HG03095 (cell line): ENCODE measurements around the gene LIN7A.
A peak's percentile ranks its signal among the peaks of the same experiment; 100 is the strongest.

Experiments
- ATAC-seq: cut with Tn5 transposase; IDR thresholded peaks from one replicate; pipeline ENCODE4 v1.9.1; 2021; ENCODE audit warnings: moderate library complexity; ENCODE audit not compliant: unreplicated experiment

Gene LIN7A

DNA sequence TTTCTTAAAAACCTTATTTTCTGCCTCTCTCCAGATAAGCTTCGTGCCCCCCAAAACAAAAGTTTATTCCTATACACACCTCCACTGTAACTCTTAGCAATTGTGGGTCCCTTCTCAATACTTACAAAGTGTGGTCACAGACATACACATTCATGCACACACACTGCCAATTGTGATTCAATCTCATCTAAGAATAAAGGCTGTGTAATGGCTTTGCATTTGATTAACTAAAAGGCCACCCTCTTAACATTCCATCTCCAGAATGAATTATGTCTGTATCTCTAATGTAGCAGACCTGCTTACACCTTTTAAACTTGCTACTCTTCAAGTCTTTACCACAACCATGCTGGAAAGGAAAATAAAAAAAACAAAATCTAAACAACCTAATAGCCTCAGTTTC is 171.5 kb downstream of the LIN7A start:
- no peak for ATAC-seq

- ATAC-seq, result no peak
These were observed 173.9 kb downstream of the LIN7A start for GRCh38 chr12:80763874-80764273.

DNA sequence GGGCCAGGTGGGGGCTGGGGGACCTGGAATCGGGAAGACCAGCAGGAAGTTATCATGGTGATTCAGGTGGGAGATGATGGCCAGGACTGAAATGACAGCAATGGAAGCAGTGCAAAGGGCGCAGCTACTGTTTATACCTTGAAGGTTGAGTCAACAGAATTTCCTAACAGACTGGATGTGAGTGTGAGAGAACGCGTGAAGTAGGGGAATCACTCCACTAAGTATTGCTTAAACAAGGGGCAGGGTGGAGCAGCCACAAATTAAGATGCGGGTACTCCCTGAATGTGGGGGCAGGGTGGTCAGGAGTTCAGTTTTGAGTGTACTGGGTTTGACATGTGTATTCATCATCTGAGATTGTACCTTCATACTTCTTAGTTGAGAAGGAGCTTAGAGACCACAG is 175.9 kb downstream of the LIN7A start:
- ATAC-seq, result no peak

DNA sequence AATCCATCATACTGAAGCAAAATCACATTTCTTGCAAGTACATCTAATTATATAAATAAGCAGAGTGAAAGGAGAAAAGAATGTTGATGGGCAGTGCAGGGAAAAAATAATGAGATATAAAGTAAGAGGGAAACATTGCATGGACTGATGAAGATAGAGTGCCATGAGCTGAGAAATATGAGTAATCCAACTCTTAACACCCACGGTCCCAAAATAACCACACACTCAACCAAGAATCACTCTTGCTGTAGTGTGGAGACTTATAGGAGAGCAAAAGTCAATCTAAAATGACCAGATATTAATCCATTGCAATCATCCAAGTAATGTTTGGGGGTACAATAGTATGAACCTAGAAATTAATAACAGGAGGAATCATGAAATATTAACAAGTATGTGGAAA is 180.9 kb downstream of the LIN7A start:
- peak; percentile 62 for ATAC-seq

DNA sequence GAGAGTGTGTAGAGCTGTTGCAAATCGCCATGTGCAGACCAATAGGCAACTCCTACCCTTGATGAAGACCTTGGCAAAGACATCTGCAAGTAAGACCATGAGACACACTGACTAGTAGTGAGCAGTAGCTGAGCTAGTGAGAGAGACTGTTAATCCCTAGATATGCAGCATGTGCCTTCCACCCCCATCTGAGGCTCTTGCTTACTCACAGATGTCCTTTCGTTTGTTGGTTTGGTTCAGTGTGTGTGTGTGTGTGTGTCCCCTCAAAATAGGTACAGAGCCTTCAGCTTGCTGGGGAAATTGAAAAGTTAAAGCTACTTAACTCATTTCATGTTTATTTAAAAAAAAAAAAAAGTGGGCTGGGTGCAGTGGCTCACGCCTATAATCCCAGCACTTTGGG is 183.5 kb downstream of the LIN7A start:
- no peak for ATAC-seq

DNA sequence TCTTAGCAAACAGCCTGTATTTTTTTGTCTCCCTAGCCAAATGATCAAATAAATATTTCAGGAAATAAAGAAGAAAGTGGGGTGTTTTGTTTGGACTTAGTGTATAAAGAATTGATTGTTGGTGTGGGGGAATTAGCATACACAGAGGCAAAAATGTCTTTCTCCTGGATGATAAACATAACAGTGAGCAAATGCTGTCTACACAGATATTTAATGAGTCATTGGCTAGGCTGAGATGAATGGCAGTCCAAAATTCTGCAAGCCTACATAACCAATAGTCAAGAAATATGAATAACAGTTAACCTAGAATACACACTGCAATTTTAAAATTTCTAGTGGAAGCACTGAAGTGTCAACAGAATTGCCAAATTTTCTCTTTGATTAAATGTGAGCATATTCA is 185.3 kb downstream of the LIN7A start:
- ATAC-seq, result no peak

DNA sequence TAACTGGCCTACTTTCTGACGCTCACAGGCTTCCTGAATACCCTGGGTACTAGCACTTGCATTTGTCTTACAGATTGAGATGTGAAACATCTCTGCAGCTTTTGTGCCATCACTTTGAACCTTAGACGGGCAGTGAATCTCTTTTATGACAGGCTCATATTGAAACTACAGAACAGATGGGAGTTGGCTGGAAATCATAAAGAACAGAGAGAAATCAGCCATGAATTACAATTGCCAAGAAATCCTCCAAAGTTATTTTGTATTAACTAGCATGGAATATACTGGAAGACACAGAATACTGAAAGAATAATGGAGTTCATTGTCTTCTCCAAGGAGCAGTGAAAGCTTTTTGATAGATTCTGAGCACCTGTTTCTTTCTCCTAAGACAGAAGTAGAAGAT is 188.3 kb downstream of the LIN7A start:
- ATAC-seq, result no peak

DNA sequence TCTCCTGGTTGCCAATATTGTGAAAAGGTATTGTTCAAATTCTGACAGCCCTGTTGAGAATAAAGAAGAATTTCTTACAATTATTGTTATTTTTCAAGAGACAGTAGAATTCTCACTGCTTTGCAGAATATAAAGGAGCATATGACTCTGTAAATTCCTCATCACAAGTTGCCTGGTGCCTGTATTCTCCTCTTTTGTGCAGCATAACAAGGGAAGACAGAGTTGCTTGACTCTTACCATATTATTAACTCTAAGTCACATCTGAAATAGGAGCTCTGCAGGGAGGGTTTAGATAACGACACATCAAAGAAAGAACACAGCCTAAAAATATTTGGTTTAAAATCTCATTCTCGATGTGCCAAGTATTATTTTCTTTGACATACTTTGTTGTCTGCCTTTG is 189.9 kb downstream of the LIN7A start:
- ATAC-seq, result no peak

DNA sequence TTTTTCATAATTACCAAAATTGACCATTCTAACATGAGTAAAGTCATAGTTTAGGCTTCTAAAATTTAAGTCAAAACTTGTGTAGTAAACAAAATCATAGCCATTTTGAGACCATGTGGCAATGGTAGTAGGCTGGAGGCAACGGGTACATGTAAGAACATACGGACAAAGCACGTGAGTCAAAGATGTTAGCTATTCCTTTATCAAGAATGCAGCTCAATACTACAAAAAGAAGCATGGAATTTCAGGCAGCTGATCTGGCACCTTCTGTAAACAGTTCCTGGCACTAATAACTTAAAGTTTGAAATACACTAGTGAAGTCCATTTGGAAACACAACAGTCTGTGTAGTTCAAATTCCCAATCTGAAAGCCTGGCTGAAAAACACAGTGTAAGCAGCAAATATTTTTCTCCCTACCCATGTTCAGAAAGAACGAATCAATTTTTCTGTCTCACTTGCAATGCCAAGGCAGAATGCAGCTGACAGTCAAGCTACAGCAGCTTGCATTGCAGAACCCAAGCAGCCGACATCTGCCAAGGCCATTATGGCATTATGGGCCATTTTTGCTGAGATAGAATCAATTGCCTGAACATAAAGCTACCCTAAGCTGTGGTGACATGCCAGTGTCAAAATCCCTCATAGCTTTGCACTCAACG is 191.8 kb downstream of the LIN7A start:
- ATAC-seq, result no peak
